ENCODE data around the gene SULF2.

Gene SULF2

DNA sequence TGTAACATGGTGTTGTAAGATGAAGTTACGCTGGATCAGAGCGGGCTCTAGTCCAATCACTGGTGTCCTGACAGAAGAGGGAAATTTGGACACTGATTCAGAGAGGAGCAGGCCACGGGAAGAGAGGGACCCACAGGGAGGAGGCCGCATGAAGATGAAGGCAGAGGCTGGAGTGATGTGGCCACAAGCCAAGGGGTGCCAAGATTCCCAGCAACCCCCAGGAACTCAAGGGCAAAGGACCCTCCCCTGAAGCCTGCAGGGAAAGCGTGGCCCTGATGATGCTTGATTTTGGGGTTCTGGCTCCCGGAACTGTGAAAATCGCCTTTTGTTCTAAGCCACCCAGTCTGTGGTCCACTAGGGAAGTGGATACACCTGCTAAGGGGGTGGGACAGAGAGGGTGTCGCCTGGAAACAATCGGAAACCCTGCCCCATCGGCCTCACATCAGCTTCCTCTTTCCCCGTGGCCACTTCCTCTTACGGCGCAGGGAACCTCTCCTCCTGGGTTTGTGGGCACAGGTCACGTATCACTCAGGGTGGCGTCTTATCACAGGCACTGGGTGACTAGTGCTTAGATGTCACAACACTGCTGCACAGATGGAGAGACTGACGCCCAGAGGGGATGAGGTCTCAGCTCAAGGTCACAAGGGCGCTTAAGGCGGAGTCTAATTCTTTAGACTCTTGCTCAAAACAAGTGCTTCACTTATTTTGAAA, 58.0 kb downstream of the SULF2 start:
- H3K4me3 ChIP-seq (ENCODE audit: low read length) = no peak overlapping the region
- DNase-seq (ENCODE audit: low read depth) = no peak
- TF ChIP-seq, protein P1, sequence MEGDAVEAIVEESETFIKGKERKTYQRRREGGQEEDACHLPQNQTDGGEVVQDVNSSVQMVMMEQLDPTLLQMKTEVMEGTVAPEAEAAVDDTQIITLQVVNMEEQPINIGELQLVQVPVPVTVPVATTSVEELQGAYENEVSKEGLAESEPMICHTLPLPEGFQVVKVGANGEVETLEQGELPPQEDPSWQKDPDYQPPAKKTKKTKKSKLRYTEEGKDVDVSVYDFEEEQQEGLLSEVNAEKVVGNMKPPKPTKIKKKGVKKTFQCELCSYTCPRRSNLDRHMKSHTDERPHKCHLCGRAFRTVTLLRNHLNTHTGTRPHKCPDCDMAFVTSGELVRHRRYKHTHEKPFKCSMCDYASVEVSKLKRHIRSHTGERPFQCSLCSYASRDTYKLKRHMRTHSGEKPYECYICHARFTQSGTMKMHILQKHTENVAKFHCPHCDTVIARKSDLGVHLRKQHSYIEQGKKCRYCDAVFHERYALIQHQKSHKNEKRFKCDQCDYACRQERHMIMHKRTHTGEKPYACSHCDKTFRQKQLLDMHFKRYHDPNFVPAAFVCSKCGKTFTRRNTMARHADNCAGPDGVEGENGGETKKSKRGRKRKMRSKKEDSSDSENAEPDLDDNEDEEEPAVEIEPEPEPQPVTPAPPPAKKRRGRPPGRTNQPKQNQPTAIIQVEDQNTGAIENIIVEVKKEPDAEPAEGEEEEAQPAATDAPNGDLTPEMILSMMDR (IDR thresholded peaks at IDR 0.05; ENCODE audit: insufficient read depth, low read depth, low read length, missing control alignments) = no peak

DNA sequence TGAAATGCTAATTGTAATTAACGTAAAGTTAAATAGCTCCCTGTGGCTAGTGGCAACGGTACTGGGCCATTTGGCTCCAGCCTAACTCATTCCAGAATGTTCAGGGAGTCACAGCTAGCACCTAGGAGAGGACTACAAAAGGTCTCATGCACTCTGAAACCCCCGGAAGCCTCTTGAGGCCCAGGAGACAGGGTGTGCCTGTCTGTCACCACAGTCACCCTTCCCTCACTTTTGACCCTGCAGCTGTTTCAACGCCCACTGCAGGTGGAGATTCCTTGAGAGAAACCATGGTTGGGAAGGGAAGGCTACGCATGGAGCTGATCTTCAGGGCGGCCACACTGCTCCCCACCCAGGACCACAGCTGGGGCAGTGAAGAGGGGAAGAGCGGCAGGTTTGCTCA, 58.6 kb downstream of the SULF2 start:
- DNase-seq (ENCODE audit: low read depth) = no peak
- H3K4me3 ChIP-seq (ENCODE audit: low read length) = no peak overlapping the region
- TF ChIP-seq, protein P1 (IDR thresholded peaks at IDR 0.05; ENCODE audit: insufficient read depth, low read depth, low read length, missing control alignments) = no peak

DNA sequence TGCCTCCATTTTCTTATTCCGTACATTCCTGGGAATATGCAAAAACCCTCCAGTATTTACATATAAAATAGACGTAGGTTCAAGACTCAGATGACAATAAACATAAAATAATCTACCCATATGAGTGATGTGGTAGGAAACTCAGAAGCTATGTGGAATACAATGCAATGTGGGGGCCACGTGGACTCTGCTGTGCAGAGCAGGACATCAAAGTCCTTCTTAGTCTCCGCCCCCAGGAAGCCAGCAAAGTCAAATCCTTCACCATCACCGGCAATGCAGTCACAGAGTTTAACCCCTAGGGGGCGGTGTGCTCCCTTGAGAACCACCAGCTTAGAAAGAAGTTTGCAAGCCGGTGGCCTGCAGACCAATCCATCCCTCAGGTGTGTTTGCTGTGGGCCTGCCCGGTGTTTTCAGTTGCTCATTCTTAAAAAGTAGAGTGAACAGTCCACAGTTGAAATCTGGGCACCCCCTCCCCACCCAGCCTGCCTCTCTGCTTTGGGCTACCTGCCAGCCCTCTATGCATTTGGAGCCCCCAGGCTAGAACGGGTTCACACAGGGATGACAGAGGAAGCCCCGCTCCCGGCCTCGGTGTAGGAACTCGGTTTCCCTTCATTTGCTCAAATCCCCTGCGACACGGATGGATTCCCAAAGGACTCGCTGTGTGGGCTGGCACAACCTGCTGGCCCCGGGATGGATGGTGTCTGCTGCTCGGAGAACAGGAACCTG, 59.9 kb downstream of the SULF2 start:
- no peak overlapping the region for H3K4me3 ChIP-seq (ENCODE audit: low read length)
- peak; percentile 89 for DNase-seq (ENCODE audit: low read depth)
- TF ChIP-seq, protein P1 (IDR thresholded peaks at IDR 0.05; ENCODE audit: insufficient read depth, low read depth, low read length, missing control alignments) = peak; percentile 87

GRCh38 chr20:47724910-47725247, 60.4 kb downstream of the SULF2 start:
- no peak for DNase-seq (ENCODE audit: low read depth)
- TF ChIP-seq, protein P1 (IDR thresholded peaks at IDR 0.05; ENCODE audit: insufficient read depth, low read depth, low read length, missing control alignments) = no peak
- H3K4me3 ChIP-seq (ENCODE audit: low read length) = no peak overlapping the region

DNA sequence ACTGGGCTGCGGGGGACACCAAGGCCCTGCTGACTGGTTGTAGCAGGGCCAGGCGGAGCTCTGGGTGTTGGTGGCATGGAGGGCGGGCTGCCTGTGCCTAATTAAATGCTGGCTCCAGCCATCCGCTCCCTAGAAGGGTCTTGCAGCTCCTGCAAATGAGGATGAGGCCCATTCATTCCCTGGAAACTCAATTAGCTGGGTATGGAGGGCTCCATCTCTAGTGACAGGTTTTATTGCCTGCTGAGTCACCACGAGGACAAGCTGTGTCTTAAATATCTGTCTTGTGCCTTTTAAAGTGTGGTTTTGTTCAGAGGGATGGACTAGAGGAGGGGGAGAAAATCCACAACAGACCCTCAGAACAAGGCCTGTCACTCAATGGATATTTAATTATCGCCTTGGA, 60.9 kb downstream of the SULF2 start:
- no peak for DNase-seq (ENCODE audit: low read depth)
- no peak overlapping the region for H3K4me3 ChIP-seq (ENCODE audit: low read length)
- TF ChIP-seq, protein P1 (IDR thresholded peaks at IDR 0.05; ENCODE audit: insufficient read depth, low read depth, low read length, missing control alignments) = no peak

GRCh38 chr20:47723322-47723721, 62.0 kb downstream of the SULF2 start:
- DNase-seq (ENCODE audit: low read depth) = no peak
- TF ChIP-seq, protein P1 (IDR thresholded peaks at IDR 0.05; ENCODE audit: insufficient read depth, low read depth, low read length, missing control alignments) = no peak
- no peak overlapping the region for H3K4me3 ChIP-seq (ENCODE audit: low read length)

Measured in epithelial cell of esophagus (primary cell).